Left renal cortex interstitium (tissue), 4 donors: Measurements from ENCODE around the gene SLC9A7. TPM values are rescaled to one million over a fixed set of nuclear protein-coding genes. Genes with fewer than 3 reads are reported as not detected.

ENCODE experiments used
- DNase-seq, 4 donors: peaks; one replicate each; pipeline ENCODE4 v3.0.0-alpha.2; 2013; ENCODE audit warnings: low read depth in 4 of 4, low spot score in 2 of 4, missing footprints in 1 of 4
- polyA plus RNA-seq, 4 donors: library from polyadenylated mRNA; unstranded; fragments of 120-200 nt; gene quantifications; one replicate each; pipeline ENCODE4 v1.2.1, GENCODE V29; 2013; ENCODE audit not compliant: insufficient read length in 4 of 4

Gene SLC9A7
- polyA plus RNA-seq, 4 donors, result 4.0 to 5.5 (median 5.0) TPM

- no peak for DNase-seq
Observed at GRCh38 chrX:46618947-46619346, 140.0 kb downstream of the SLC9A7 start.

DNA sequence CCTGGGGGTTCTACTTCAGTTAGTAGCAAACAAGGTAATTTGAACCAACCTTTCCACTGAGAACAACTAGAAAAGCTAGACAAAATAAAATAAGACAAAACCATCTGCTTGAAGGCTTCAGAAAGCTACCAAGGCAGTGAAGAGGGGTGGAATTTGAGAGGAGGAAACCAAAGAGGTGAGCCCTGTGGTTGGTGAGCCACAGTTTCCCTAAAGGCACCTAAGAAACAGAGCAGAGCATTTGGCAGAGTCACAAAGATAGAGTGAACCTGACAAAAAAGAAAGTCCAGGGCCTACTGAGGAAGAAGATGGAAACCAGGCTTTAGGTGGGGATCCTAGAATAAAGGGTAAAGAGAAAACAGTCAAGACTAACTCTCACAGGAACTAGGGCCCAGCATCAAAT is 141.0 kb downstream of the SLC9A7 start:
- no peak for DNase-seq

DNA sequence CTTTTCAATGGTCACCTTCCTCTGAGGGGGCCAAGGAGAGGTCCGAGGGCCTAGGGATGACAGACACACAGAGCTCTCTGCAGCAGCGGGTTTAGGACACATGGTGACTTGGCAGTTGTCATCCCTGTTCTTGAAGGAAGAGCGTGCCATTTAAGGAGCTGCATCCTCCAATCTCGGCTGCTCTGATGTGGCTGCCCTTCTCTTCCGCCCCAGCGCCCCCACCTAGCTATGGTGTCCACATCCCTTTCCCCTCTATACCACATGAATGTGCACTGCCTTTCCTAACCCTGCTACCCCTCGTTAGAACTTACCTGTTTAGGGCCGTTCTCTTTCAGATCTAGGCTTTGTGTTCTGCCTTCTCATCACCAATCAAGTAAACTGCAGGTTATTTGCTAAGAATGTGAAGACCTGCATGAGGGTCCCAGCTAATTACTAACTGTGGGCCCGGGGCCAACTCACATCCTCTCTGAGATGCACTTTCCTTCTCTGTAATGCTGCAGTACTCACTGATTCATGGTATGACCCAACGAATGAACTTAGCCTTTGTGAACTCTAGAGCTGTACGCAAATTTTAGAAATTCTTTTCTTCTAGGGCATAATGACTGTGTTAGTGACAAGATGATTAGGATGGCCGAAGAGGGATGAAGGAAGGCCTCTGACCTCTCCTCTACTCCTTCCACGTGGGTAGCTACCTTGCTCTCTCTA is 147.1 kb downstream of the SLC9A7 start:
- DNase-seq, result no peak

DNA sequence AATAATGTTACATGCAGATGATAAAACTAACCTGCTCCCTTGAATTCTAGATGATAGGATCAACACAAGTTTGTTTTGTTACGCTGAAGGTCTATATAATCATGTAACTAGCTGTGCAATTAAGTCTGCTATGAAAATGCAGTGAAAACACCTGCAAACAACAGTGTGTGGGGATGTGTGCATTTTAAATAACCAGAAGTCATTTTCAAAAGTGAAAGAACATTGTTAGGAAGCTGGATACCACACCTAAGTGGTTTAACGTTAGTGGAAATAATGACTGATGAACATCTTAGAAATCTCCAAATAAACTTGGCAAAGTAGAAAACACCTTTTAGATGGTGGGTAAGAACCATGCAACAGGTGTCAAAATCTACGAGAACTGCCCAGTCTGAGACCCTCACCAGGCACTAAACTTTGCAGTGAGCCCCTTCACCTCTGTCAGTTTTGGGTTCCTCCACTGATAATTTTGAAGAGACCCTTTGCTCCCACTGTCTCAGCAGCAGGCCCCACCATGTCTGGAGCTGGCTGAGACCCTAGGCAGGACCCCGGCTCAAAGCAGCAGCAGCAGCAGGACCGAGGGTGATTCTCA is 148.8 kb downstream of the SLC9A7 start:
- no peak for DNase-seq

DNA sequence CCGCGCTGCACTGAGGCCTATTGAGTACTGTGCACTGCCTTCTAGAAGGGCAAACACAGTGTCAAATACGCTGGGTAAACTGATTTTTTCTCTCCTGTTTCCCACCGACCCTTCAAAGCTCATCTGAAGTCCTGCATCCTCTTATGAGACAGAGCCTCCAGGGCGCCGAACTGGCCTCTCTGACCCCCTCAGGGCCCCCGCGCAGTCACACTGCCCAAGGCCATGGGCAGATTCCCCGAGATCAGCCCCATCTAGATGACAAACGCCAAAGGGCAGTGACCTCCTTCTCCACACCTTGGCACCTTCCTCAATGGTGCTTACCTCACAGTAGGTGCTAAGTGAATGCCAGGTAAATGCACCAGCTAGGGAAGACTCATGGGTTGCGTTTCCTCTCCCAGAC is 151.0 kb downstream of the SLC9A7 start:
- DNase-seq, result no peak

GRCh38 chrX:46602468-46603102 is 156.3 kb downstream of the SLC9A7 start:
- DNase-seq, result no peak

DNA sequence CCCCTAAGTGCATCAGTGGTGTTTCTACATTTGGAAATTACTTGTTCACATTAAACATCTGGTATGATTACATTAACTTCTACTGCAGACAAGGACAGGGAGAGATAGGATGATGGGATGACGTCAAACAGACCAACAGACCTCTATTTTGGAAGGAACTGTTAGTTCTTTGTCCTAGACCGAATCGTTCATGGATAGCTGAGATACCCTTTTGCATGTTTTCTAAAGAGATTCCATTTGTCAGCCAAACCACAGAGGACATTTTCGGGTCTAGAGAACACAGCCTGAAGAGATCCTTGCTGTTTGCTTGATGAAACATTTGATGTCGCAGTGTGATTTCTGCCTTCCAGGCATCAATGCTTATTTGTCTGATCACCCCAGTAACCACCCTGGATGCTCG is 157.6 kb downstream of the SLC9A7 start:
- DNase-seq, result no peak

DNA sequence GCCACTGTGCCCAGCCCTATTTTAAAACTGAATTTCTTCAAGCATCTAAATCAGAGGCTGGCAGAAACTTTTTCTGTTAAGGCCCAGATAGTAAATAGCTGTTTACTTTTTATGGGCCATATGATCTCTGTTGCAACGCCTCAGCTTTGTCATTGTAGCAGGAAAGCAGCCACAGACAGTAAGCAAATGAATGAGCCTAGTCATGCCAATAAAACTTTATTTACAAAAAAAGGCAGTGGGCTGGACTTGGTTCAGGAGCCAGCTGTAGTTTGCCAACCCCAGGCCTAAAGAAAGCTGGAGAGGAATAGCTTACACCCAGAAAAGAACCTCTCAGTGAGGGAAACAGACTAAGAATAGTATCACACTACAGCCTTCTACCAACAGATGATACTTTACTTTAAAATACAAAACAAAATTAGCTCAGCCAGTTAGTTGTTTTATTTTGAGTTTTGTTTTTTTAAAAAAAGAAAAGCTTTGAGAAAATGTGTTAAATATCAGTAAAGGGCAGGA is 159.8 kb downstream of the SLC9A7 start:
- no peak for DNase-seq

GRCh38 chrX:46597771-46598170 is 161.1 kb downstream of the SLC9A7 start:
- DNase-seq, result no peak

DNA sequence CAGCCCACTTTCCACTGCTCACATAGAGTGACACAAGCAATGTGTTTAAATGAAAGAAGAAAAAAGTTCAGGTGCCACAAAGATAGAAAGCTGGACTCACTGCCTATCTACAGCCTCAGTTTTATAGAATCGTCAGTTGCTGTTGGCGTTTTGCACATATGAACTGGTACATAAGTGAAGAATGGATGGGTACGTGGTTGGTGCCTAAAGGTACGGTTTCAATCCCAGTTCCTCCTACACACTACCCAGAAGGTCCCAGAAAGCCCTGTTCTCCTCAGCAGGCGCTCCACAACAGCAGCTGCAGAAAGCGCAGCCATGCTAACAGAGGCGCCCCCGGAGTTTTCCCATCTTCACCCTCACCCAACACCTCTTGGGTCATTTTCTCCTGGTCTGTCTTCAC is 161.7 kb downstream of the SLC9A7 start:
- DNase-seq, result no peak

GRCh38 chrX:46595084-46595483 is 163.8 kb downstream of the SLC9A7 start:
- no peak for DNase-seq

- DNase-seq, result no peak
Observed at GRCh38 chrX:46589977-46590723, 168.8 kb downstream of the SLC9A7 start.

DNA sequence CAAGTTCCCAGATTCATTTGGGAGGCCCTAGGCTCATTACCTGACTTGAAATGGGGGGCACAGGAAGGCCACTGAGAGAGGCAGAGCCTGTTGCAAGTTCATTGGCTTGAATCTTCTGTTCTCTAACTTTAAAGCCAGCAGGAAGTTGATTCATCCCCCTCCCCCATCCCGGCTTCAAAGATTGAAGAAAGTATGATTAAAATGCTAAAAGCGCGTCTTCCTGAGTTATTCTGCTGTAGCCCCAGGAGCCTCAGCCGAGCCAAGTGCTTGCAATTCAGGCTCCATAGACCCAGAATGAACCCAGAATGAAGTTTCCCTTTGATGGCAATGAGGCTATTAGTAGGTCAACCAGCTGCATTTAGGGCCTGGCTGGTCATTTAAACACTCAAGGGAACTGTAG is 170.7 kb downstream of the SLC9A7 start:
- DNase-seq, result no peak

DNA sequence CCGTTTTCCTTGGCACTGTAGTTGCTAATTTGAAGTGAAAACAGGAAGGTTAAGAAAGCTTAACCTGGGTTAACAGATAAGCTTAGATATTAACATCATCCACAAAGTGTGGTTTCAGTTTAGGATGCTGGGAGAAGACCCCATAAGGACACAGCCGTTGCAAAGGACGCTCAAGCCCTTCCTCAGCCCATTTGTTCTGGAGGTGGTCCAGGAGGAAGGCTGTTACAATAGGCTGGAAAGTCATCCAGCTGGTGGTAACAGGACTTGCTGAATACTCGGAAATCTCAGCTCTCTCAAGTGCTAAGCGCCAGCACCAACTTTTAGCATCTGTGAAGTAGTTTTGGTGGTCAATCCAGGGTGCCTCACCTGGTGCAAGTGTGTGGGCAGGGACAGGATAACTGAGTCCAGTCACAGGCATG is 171.2 kb downstream of the SLC9A7 start:
- DNase-seq, result no peak

GRCh38 chrX:46587158-46587557 is 171.8 kb downstream of the SLC9A7 start:
- DNase-seq, result no peak

DNA sequence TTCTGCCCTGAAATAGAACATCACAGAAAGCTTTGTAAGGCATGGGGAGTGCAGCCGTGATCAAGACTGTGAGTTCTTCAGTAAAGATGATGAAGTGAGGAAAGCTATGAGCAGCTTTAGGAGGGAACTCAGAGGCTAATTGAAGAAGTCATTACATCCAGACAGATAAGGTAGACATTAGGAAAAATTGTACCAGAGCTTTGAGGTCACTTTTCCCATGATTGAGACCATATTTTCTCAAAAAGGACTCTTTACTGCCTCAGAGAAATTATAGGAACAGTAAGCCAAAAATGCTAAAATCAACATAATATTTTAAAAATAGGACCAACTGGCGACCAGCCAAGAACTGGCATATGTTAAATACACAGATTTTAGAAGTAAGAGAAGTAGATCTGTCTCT is 174.2 kb downstream of the SLC9A7 start:
- DNase-seq, result no peak

DNA sequence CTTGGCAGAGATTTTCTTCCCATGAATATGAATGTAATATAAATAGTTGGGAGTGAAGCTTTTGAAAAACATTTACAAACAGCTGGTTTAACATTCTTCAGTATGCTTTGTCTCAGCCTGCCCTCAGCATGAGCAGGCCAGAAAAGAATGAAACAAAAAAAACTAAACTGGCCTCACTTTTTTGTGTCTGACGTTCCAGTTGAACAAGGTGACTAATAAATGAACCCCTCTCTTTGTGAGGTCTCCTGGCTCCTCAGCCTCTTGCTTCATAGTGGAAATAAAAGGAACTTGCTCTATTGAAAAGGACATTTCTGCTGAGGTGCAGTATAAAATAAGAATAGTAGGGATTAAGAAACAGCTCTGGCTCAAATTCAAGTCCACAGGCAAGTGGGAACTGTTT is 176.0 kb downstream of the SLC9A7 start:
- no peak for DNase-seq

GRCh38 chrX:46582325-46582724 is 176.6 kb downstream of the SLC9A7 start:
- no peak for DNase-seq

GRCh38 chrX:46580613-46581012 is 178.3 kb downstream of the SLC9A7 start:
- no peak for DNase-seq

DNA sequence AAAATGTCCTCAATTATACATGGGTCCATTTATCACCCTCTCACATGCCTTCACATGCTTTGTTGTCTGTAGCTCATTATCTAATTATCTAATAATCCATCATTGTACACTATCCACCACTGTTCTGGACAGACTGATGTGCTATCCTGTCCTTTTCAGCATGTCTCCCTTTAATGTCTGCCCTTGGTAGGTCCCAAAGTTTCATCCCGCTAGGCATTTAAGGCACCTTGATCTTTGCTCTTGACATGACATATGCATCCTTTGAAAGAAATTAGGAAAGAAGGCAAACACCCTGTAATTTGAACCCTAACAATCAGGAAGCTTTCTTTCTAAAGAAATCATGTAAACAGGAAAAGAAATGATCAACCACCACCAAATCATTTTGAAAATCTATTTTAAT is 179.7 kb downstream of the SLC9A7 start:
- DNase-seq, result no peak
